ENCODE results near the gene CD4.

GRCh38 chr12:6818645-6819044, 29.3 kb downstream of the CD4 start:
- TF ChIP-seq CTCF (conservative IDR thresholded peaks at IDR 0.05; ENCODE audit: low read length) (no peak), EZH2phosphoT487 (IDR thresholded peaks at IDR 0.05; ENCODE audit: borderline replicate concordance, low read depth, low read length) (no peak)

Measured in OCI-LY7 (cell line).